Neuron (in vitro differentiated cells): Measurements from ENCODE around the gene LRRIQ3.

Experiments used
- H2AFZ ChIP-seq: one replicate; pipeline ENCODE4 v1.6.1; 2013; ENCODE audit warnings: low read depth, mild to moderate bottlenecking, inconsistent platforms, low read length, moderate library complexity
- H3K27me3 ChIP-seq: one replicate; pipeline ENCODE4 v1.6.1; 2013; ENCODE audit warnings: low read length; ENCODE audit not compliant: insufficient read depth
- H3K36me3 ChIP-seq: one replicate; pipeline ENCODE4 v1.6.1; 2013; ENCODE audit warnings: low read length; ENCODE audit not compliant: insufficient read depth
- H3K4me1 ChIP-seq: one replicate; pipeline ENCODE4 v1.6.1; 2013; ENCODE audit warnings: low read length; ENCODE audit not compliant: insufficient read depth
- H3K4me3 ChIP-seq: 2 replicates; pipeline ENCODE4 v1.5.1; 2013; ENCODE audit warnings: mild to moderate bottlenecking, low read length, moderate library complexity
- H3K9me3 ChIP-seq: one replicate; pipeline ENCODE4 v1.6.1; 2013; ENCODE audit warnings: low read length

LRRIQ3 gene

DNA sequence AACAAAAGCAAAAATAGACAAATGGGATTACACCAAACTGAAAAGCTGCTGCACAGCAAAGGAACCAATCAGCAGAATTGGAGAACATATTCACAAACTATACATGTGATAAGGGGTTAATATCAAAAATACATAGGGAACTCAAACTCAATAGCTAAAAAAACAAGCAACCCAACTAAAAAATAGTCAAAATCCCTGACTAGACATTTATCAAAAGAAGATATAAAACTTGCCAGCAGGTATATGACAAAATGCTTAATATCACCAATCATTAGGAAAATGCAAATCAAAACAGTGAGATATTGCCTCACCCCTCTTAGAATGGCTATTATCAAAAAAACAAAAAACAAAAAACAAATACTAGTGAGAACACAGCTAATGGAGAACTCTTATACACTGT is 140.3 kb downstream of the LRRIQ3 start:
- Histone ChIP-seq H3K9me3 (no peaks in the 10 kb centered on the region), H3K27me3 (no peaks in the 10 kb centered on the region), H3K4me1 (no peaks in the 10 kb centered on the region), H3K36me3 (no peaks in the 10 kb centered on the region), H3K4me3 (no peak overlapping the region), H2AFZ (no peak overlapping the region)

GRCh38 chr1:74053407-74053806 is 144.6 kb downstream of the LRRIQ3 start:
- no peaks in the 10 kb centered on the region for H3K36me3 ChIP-seq
- H3K4me3 ChIP-seq: no peak overlapping the region
- no peaks in the 10 kb centered on the region for H3K9me3 ChIP-seq
- H3K4me1 ChIP-seq: no peaks in the 10 kb centered on the region
- no peak overlapping the region for H2AFZ ChIP-seq
- no peaks in the 10 kb centered on the region for H3K27me3 ChIP-seq

DNA sequence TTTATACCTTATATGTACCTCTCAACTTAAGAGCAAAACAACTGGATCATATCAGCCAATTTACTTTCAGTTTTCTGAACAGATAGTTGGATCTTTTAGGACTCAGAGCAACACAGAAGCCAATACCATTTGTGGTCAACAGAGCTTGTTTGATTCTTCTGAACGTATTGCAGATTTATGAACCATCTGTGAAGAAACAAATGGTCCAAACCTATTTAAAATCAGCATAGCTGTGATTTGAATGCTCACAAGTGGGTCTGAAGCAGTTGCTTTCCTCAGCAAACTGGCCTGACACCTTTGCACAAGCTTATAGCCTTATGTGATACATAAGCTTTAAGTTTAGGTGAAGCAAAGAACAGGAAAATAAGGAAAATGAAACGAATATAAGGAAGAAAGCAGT is 147.6 kb downstream of the LRRIQ3 start:
- Histone ChIP-seq H3K9me3 (no peaks in the 10 kb centered on the region), H3K4me3 (no peak overlapping the region), H3K36me3 (no peaks in the 10 kb centered on the region)

GRCh38 chr1:74038042-74038441 is 159.9 kb downstream of the LRRIQ3 start:
- Histone ChIP-seq H3K9me3 (no peaks in the 10 kb centered on the region), H3K4me3 (no peak overlapping the region), H2AFZ (no peak overlapping the region), H3K27me3 (no peaks in the 10 kb centered on the region), H3K4me1 (no peaks in the 10 kb centered on the region), H3K36me3 (no peaks in the 10 kb centered on the region)

More for the DNA sequence above, 147.6 kb downstream of the LRRIQ3 start:
- no peaks in the 10 kb centered on the region for H3K4me1 ChIP-seq
- H2AFZ ChIP-seq: no peak overlapping the region
- H3K27me3 ChIP-seq: no peaks in the 10 kb centered on the region

DNA sequence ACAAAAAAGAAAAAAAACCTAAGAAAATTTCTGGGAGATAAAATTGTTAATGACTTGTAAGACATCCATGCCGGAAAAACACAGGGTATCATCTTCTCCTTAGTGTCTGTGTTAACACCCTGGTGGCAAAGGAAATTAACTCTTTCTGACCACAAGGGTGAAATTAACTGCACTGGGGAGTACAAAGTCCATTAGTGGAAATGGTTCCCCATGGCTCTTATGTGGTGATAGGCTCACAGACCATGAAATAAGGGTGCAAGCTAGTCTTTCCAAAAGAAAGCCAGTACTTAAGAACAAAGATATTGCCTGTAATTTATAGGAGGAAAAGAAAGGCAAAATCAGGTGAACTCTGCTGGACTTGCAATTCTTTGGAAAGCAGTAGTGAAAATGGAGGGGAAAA is 185.4 kb downstream of the LRRIQ3 start:
- no peaks in the 10 kb centered on the region for H3K36me3 ChIP-seq
- H2AFZ ChIP-seq: no peak overlapping the region
- no peaks in the 10 kb centered on the region for H3K4me1 ChIP-seq
- H3K27me3 ChIP-seq: no peaks in the 10 kb centered on the region
- no peak overlapping the region for H3K4me3 ChIP-seq
- H3K9me3 ChIP-seq: no peaks in the 10 kb centered on the region

DNA sequence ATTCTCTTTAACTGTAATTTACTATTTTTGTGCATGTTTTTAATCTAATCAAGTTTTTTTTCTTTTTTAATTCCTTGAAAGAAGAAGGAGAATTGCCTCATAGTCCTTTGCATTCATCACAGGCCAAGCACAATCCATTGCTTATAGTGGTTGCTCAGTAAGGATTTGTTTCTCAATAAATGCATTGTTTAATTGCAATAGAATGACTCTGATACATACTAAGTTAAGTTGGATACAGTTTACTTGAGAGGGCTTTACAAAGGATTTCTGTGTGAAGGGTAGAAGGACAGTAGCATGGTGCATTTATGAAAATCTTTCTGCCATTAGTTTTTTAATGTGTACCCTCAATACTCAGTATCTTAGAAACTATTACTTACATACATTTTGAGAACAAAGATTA is 186.2 kb downstream of the LRRIQ3 start:
- H3K9me3 ChIP-seq: no peaks in the 10 kb centered on the region
- H3K36me3 ChIP-seq: no peaks in the 10 kb centered on the region
- H3K4me3 ChIP-seq: no peak overlapping the region
- H3K4me1 ChIP-seq: no peaks in the 10 kb centered on the region
- no peak overlapping the region for H2AFZ ChIP-seq
- H3K27me3 ChIP-seq: no peaks in the 10 kb centered on the region

GRCh38 chr1:74010206-74010605 is 187.8 kb downstream of the LRRIQ3 start:
- H3K36me3 ChIP-seq: no peaks in the 10 kb centered on the region
- no peaks in the 10 kb centered on the region for H3K9me3 ChIP-seq
- H3K4me3 ChIP-seq: no peak overlapping the region
- H3K27me3 ChIP-seq: no peaks in the 10 kb centered on the region
- H3K4me1 ChIP-seq: no peaks in the 10 kb centered on the region
- no peak overlapping the region for H2AFZ ChIP-seq

GRCh38 chr1:74005533-74005932 is 192.4 kb downstream of the LRRIQ3 start:
- H3K27me3 ChIP-seq: no peaks in the 10 kb centered on the region
- no peaks in the 10 kb centered on the region for H3K36me3 ChIP-seq
- no peak overlapping the region for H2AFZ ChIP-seq
- no peaks in the 10 kb centered on the region for H3K4me1 ChIP-seq
- H3K9me3 ChIP-seq: no peaks in the 10 kb centered on the region
- H3K4me3 ChIP-seq: no peak overlapping the region

DNA sequence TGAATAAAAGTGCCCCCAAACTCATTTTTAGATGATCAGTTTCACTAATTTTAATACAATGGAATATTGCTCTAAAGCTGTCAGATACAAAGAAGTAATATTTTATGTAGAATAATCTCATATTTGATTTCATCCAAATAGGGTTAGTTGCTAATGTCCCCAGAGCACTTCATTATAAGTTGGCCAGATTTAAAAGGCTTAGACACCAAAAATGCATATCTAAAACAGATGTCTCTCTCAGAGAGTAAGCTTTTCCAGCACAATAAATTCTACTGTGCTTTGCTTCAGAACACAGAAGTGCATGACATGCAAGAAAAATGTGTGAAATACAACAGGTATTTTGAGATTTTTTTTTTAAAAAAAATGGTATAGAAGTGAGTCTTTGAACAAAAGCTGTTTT is 194.2 kb downstream of the LRRIQ3 start:
- H3K9me3 ChIP-seq: no peaks in the 10 kb centered on the region
- no peak overlapping the region for H2AFZ ChIP-seq
- H3K4me1 ChIP-seq: peaks cover 1% of the 10 kb centered on the region
- no peak overlapping the region for H3K4me3 ChIP-seq
- H3K27me3 ChIP-seq: no peaks in the 10 kb centered on the region
- H3K36me3 ChIP-seq: no peaks in the 10 kb centered on the region

DNA sequence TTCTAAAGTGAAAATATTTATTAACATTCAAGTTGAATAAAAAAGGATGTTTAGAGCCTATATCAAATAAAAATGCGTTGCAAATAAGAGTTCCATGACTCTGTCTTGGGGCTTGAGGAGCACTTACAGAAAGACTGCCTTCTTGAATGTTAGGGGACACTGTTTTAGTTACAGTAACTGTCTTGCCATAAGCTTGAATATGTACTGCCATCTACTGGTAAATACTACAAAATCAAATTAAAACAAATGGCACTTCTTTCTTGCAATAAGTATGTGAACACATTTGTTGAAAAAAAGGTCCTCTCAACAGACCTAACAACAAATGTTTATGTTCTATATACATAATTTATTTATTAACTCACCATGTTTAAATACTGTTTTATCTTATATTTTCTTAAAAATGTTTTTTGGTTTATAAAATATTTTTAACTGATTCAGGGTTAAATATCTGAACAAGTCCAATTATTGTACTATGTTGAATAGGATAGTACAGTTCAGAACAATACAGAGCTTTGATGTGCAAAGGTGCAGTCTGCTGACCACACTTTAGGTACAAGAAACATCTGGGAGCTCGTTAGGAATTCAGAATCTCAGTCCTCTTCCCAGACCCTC is 199.5 kb downstream of the LRRIQ3 start:
- Histone ChIP-seq H3K4me1 (peaks cover 10% of the 10 kb centered on the region), H3K9me3 (no peaks in the 10 kb centered on the region)

DNA sequence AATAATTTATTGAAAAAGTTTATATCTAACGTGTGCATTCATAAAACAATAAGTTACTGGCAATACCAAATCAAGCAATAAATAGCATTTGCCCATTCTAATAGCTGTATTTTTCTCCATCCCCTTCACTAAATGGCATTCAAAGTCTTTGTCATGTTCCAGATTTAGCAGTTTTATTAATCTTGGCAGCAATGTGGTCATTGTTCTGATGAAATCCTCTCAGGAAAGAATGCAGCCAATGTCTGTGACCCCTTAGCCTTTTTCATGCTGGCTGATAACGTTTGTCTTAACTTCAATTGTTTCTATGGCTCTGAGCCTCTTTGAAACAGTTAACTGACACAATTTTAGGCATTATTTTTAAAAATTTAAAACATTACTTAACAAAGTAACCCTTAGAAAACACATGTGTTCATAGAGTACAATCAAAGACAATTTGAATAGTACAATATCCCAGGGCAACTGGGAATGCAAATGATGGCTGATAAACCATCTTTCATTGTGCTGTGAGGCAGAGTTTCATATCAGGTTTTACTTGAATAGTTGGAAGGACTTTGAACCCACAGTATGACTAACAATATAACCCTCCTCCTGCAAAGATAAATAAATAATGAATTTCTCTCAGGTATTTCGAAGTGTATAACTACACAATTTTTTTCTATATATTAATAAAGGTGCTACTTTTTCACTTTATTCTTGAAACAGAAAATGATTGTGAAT is 217.5 kb downstream of the LRRIQ3 start:
- Histone ChIP-seq H3K4me1 (peaks cover 17% of the 10 kb centered on the region), H2AFZ (peak overlapping the region; percentile 20), H3K36me3 (no peaks in the 10 kb centered on the region), H3K4me3 (no peak overlapping the region), H3K9me3 (peaks cover 6% of the 10 kb centered on the region), H3K27me3 (no peaks in the 10 kb centered on the region)

More for the DNA sequence above, 199.5 kb downstream of the LRRIQ3 start:
- Histone ChIP-seq H3K36me3 (no peaks in the 10 kb centered on the region), H3K27me3 (no peaks in the 10 kb centered on the region), H2AFZ (no peak overlapping the region), H3K4me3 (no peak overlapping the region)

DNA sequence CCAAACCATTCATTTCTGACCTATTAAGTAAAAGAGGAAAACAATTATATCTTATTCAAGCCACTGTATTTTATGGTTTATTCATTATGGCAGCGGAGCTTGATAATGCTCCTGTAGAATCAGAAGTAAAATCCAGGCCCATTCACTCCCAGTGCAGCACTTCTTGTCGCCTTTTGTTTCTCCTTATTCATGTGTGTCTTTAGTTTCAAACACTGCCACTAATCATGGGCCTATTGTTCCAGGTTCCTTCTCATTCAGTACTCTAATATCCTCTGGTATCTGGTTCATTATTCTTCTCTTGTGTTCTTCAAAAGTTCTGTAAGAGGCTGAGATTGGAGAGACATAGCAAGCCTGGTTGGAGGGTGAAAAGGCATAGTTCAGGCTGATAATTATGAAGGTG is 218.3 kb downstream of the LRRIQ3 start:
- H3K4me1 ChIP-seq: peaks cover 17% of the 10 kb centered on the region
- no peaks in the 10 kb centered on the region for H3K36me3 ChIP-seq
- H3K4me3 ChIP-seq: no peak overlapping the region
- no peaks in the 10 kb centered on the region for H3K27me3 ChIP-seq
- peak overlapping the region; percentile 20 for H2AFZ ChIP-seq
- peaks cover 6% of the 10 kb centered on the region for H3K9me3 ChIP-seq

- Histone ChIP-seq H3K9me3 (peaks cover 6% of the 10 kb centered on the region), H3K27me3 (no peaks in the 10 kb centered on the region), H3K4me3 (no peak overlapping the region), H3K36me3 (no peaks in the 10 kb centered on the region), H3K4me1 (peaks cover 17% of the 10 kb centered on the region), H2AFZ (no peak overlapping the region)
Observed at GRCh38 chr1:73978964-73979363, 219.0 kb downstream of the LRRIQ3 start.
